HepG2 (cell line): ENCODE measurements around the gene DAPK3. TPM values are rescaled to one million over a fixed set of nuclear protein-coding genes. Genes with fewer than 3 reads are reported as not detected.

Experiments
- AKAP8 ChIP-seq: sonication (generic); formaldehyde crosslinking; IDR thresholded peaks from 2 replicates; pipeline ENCODE4 v1.5.1; 2020; ENCODE audit warnings: mild to moderate bottlenecking, missing genetic modification reagents
- CENPBD1 ChIP-seq: sonication (generic); formaldehyde crosslinking; IDR thresholded peaks from 2 replicates; pipeline ENCODE4 v1.8.0; 2022; ENCODE audit warnings: missing genetic modification reagents, low read depth, mild to moderate bottlenecking, borderline replicate concordance
- GFI1 ChIP-seq: sonication (generic); formaldehyde crosslinking; IDR thresholded peaks from 2 replicates; pipeline ENCODE4 v1.5.0; 2020; ENCODE audit warnings: missing genetic modification reagents, mild to moderate bottlenecking, borderline replicate concordance
- HMGXB4 ChIP-seq, 2 experiments: sonication (generic) in 1 of 2; formaldehyde crosslinking in 1 of 2; IDR thresholded peaks; 2 replicates each; pipeline versions ENCODE4 v1.4.0 to v1.6.1; 2018 to 2020; ENCODE audit warnings: missing genetic modification reagents in 2 of 2, borderline replicate concordance in 1 of 2, low read depth in 1 of 2, mild to moderate bottlenecking in 1 of 2, missing biosample characterization in 1 of 2
- HOXA5 ChIP-seq: sonication (generic); formaldehyde crosslinking; IDR thresholded peaks from 2 replicates; pipeline ENCODE4 v1.4.0; 2020; ENCODE audit warnings: missing genetic modification reagents
- MAFF ChIP-seq: IDR thresholded peaks from 2 replicates; pipeline ENCODE4 v1.6.1; 2011; ENCODE audit warnings: low read depth, low read length, improper control_type of control experiment
- MTA1 ChIP-seq: sonication (generic); formaldehyde crosslinking; IDR thresholded peaks from 2 replicates; pipeline ENCODE4 v1.4.0; 2020; ENCODE audit warnings: missing genetic modification reagents, mild to moderate bottlenecking, borderline replicate concordance
- NAIF1 ChIP-seq: sonication (generic); formaldehyde crosslinking; IDR thresholded peaks from 2 replicates; pipeline ENCODE4 v1.5.0; 2020; ENCODE audit warnings: mild to moderate bottlenecking, missing genetic modification reagents, borderline replicate concordance
- PBX2 ChIP-seq: IDR thresholded peaks from 2 replicates; pipeline ENCODE4 v1.6.1; 2016; ENCODE audit warnings: control low read depth
- REPIN1 ChIP-seq: sonication (generic); formaldehyde crosslinking; IDR thresholded peaks from 2 replicates; pipeline ENCODE4 v1.8.0; 2022; ENCODE audit warnings: missing genetic modification reagents, low read depth, mild to moderate bottlenecking, borderline replicate concordance
- SP5 ChIP-seq: IDR thresholded peaks from 2 replicates; pipeline ENCODE4 v1.6.1; 2016; ENCODE audit warnings: low read depth, borderline replicate concordance
- ZFYVE20 ChIP-seq: sonication (generic); formaldehyde crosslinking; IDR thresholded peaks from 2 replicates; pipeline ENCODE4 v1.8.0; 2023; ENCODE audit warnings: low read depth, mild to moderate bottlenecking, moderate library complexity, missing genetic modification reagents, borderline replicate concordance
- ZNF326 ChIP-seq: sonication (generic); formaldehyde crosslinking; IDR thresholded peaks from 2 replicates; pipeline ENCODE4 v1.4.0; 2020; ENCODE audit warnings: missing genetic modification reagents, borderline replicate concordance
- ZNF616 ChIP-seq: sonication (generic); formaldehyde crosslinking; IDR thresholded peaks from 2 replicates; pipeline ENCODE4 v1.5.0; 2020; ENCODE audit warnings: low read depth, mild to moderate bottlenecking, missing genetic modification reagents
- ZNF782 ChIP-seq: sonication (generic); formaldehyde crosslinking; IDR thresholded peaks from 2 replicates; pipeline ENCODE4 v1.4.0; 2020; ENCODE audit warnings: missing genetic modification reagents, mild to moderate bottlenecking, borderline replicate concordance
- ZXDC ChIP-seq: sonication (generic); formaldehyde crosslinking; IDR thresholded peaks from 2 replicates; pipeline ENCODE4 v1.5.0; 2020; ENCODE audit warnings: mild to moderate bottlenecking, missing genetic modification reagents
- polyA plus RNA-seq, 8 experiments: library from polyadenylated mRNA; depleted of rRNA in 3 of 8; stranded (reverse) in 7 of 8; unstranded in 1 of 8; fragments of >200 nt; fragmentation: Illumina TruSeq in 4 of 8; extraction: Trizol in 4 of 8; gene quantifications; 2 replicates each; pipeline versions ENCODE4 v1.2.1 to v1.2.3, GENCODE V29; 2011 to 2016; ENCODE audit warnings: low read depth in 4 of 8, missing spikeins in 1 of 8, mixed read lengths in 1 of 8; ENCODE audit not compliant: insufficient read depth in 1 of 8
- total RNA-seq, 5 experiments: library from RNA; depleted of rRNA; stranded (reverse); fragments of >200 nt; fragmentation: Illumina TruSeq; extraction: Trizol; gene quantifications; 2 replicates each; pipeline ENCODE4 v1.2.3, GENCODE V29; 2016; ENCODE audit warnings: low read depth in 1 of 5
- TF ChIP-seq, protein P1 (sequence below): sonication (generic); formaldehyde crosslinking; IDR thresholded peaks from 2 replicates; pipeline ENCODE4 v1.4.0; 2020; ENCODE audit warnings: missing genetic modification reagents
- TF ChIP-seq, protein P2 (sequence below): IDR thresholded peaks from 2 replicates; pipeline ENCODE4 v1.6.1; 2016; ENCODE audit warnings: low read depth

Gene DAPK3
- total and polyA plus RNA-seq, 2 of the 13 experiments (the other 11 are each of a cell fraction or from before 2014, with no cell fraction given) = 30.5 to 37.3 TPM

DNA sequence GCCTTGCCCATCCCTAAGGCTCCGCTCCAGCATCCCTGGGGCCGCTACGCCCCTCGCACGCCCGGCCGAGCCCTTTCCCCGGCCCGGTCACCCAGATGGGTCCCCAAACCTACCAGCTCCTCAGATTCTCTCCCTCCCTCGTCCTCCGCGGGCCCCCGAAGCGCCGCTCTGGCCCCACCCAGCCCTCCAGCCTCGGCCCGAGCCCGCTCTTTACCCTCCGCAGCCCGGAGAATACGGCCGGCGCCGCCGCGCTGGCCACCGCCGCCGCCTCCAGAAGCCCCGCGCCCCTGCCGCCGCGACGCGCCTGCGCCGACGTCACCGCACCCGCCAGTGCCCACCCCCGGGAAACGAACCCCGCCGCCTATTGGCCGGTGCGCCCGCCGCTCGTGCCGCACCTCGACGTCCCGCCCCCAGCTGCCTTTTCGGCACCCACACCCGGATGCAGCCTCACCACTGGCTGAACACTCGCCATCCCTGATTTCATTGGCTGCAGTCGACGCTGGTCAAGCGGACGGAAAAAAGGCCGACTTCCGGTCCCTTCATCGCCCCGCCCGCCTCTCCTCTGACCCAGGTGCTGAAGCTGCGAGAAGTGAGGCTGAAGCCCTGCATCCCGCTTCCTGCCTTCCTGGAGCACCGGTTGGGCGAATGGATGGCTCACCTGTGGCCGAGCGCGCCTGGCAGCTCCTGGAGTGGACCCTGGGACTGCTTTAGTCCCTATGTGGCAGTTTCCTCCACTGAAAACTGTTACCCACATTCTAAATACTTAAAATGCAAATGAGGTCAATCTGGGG is at the start of gene DAPK3 (continued):
- TF ChIP-seq REPIN1 (CRISPR knock-in tag) = peak; percentile 55; the same call in 1 of the 2 replicates
- TF ChIP-seq SP5 (CRISPR knock-in tag) = peak; percentile 25; the same call in 1 of the 2 replicates
- no peak for TF ChIP-seq CENPBD1
- TF ChIP-seq HOXA5 = no peak
- peak; percentile 26 to 64; a peak in 2 of 4 replicates for TF ChIP-seq HMGXB4 (CRISPR knock-in tag; IDR thresholded peaks at IDR 0.05; ENCODE audit: borderline replicate concordance in 1 of 2, low read depth in 1 of 2)
- TF ChIP-seq NAIF1 (CRISPR knock-in tag) = no peak
- peak; percentile 90 for TF ChIP-seq PBX2 (CRISPR knock-in tag)
- TF ChIP-seq ZXDC (CRISPR knock-in tag) = no peak
- TF ChIP-seq ZNF782 (CRISPR knock-in tag) = no peak
- 0 out of 2 replicates have a peak, but pooled peaks have one; percentile 19 for TF ChIP-seq MTA1 (CRISPR knock-in tag)
- TF ChIP-seq, protein P1, sequence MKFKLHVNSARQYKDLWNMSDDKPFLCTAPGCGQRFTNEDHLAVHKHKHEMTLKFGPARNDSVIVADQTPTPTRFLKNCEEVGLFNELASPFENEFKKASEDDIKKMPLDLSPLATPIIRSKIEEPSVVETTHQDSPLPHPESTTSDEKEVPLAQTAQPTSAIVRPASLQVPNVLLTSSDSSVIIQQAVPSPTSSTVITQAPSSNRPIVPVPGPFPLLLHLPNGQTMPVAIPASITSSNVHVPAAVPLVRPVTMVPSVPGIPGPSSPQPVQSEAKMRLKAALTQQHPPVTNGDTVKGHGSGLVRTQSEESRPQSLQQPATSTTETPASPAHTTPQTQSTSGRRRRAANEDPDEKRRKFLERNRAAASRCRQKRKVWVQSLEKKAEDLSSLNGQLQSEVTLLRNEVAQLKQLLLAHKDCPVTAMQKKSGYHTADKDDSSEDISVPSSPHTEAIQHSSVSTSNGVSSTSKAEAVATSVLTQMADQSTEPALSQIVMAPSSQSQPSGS = peak; percentile 45; the same call in 1 of the 2 replicates
- TF ChIP-seq AKAP8 = peak; percentile 70; the same call in 1 of the 2 replicates
- TF ChIP-seq GFI1 (CRISPR knock-in tag) = no peak
- TF ChIP-seq MAFF = peak; percentile 21; the same call in 1 of the 2 replicates
- no peak for TF ChIP-seq ZFYVE20
- TF ChIP-seq ZNF326 = no peak
- TF ChIP-seq ZNF616 = peak; percentile 45; the same call in 1 of the 2 replicates
- TF ChIP-seq, protein P2, sequence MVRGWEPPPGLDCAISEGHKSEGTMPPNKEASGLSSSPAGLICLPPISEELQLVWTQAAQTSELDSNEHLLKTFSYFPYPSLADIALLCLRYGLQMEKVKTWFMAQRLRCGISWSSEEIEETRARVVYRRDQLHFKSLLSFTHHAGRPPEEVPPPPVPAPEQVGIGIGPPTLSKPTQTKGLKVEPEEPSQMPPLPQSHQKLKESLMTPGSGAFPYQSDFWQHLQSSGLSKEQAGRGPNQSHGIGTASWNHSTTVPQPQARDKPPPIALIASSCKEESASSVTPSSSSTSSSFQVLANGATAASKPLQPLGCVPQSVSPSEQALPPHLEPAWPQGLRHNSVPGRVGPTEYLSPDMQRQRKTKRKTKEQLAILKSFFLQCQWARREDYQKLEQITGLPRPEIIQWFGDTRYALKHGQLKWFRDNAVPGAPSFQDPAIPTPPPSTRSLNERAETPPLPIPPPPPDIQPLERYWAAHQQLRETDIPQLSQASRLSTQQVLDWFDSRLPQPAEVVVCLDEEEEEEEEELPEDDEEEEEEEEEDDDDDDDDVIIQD (CRISPR knock-in tag) = 0 out of 2 replicates have a peak, but pooled peaks have one; percentile 16
